Activated CD4-positive, alpha-beta memory T cell treated with anti-CD3 and anti-CD28 coated beads for 36 hours (primary cell): ENCODE measurements around the gene ITGA4. TPM values are rescaled to one million over a fixed set of nuclear protein-coding genes. Genes with fewer than 3 reads are reported as not detected.

Source experiments
- CTCF ChIA-PET: fragments of 350-600 bp; sonication (Branson Sonifier 250); formaldehyde crosslinking; loops from one replicate; lab custom pipeline; 2021; ENCODE audit warnings: antibody characterized with exemption, inconsistent platforms; lab: Charles Lee
- POLR2A ChIA-PET: fragments of 350-600 bp; sonication (Branson Sonifier 250); formaldehyde crosslinking; loops from one replicate; lab custom pipeline; 2021; ENCODE audit warnings: antibody characterized with exemption; lab: Charles Lee
- DNase-seq: peaks from one replicate; pipeline ENCODE4 v3.0.0-alpha.2; 2020
- H3K27ac Mint-ChIP-seq: one replicate; pipeline ENCODE4 v1.8.0; 2021; ENCODE audit warnings: mixed read lengths
- H3K27me3 Mint-ChIP-seq: one replicate; pipeline ENCODE4 v1.8.0; 2021; ENCODE audit warnings: mixed read lengths
- H3K36me3 Mint-ChIP-seq: one replicate; pipeline ENCODE4 v1.8.0; 2021; ENCODE audit warnings: mixed read lengths
- H3K4me1 Mint-ChIP-seq: one replicate; pipeline ENCODE4 v1.8.0; 2021; ENCODE audit warnings: low read depth, mixed read lengths
- H3K4me3 Mint-ChIP-seq: one replicate; pipeline ENCODE4 v1.8.0; 2021; ENCODE audit warnings: mild to moderate bottlenecking, mixed read lengths
- H3K9me3 Mint-ChIP-seq: one replicate; pipeline ENCODE4 v1.8.0; 2021; ENCODE audit warnings: mixed read lengths
- intact Hi-C: fragments of 100-400 bp; cut with micrococcal nuclease; formaldehyde crosslinking; loops from one replicate; pipeline ENCODE4 v1.15.1; 2023
- total RNA-seq, 2 experiments: library from RNA; stranded (reverse); gene quantifications; one replicate each; pipeline ENCODE4 v1.2.3, GENCODE V29; 2021

The ITGA4 gene
- total RNA-seq, 2 experiments from 2014 or later = 46.5 to 51.2 TPM

- peaks cover 5% of the 10 kb centered on the region for H3K27me3 Mint-ChIP-seq
- H3K4me1 Mint-ChIP-seq = no peaks in the 10 kb centered on the region
- POLR2A ChIA-PET = no interaction called here
- H3K4me3 Mint-ChIP-seq = no peak overlapping the region
- CTCF ChIA-PET = no interaction called here
- no peak overlapping the region for H3K27ac Mint-ChIP-seq
- no peaks in the 10 kb centered on the region for H3K9me3 Mint-ChIP-seq
- DNase-seq = no peak
- intact Hi-C loops = no loop called here
- no peaks in the 10 kb centered on the region for H3K36me3 Mint-ChIP-seq
Observed at GRCh38 chr2:181578829-181579228, 121.6 kb downstream of the ITGA4 start.

GRCh38 chr2:181581534-181581933 is 124.3 kb downstream of the ITGA4 start:
- intact Hi-C loops = no loop called here
- Mint-ChIP-seq H3K27ac (no peak overlapping the region), H3K4me1 (peaks cover 5% of the 10 kb centered on the region), H3K27me3 (peaks cover 11% of the 10 kb centered on the region), H3K36me3 (no peaks in the 10 kb centered on the region), H3K4me3 (no peak overlapping the region), H3K9me3 (no peaks in the 10 kb centered on the region)
- POLR2A ChIA-PET = no interaction called here
- CTCF ChIA-PET = no interaction called here
- DNase-seq = no peak

GRCh38 chr2:181585732-181586131 is 128.5 kb downstream of the ITGA4 start:
- H3K36me3 Mint-ChIP-seq = no peaks in the 10 kb centered on the region
- CTCF ChIA-PET = no interaction called here
- no peak overlapping the region for H3K27ac Mint-ChIP-seq
- DNase-seq = no peak
- H3K27me3 Mint-ChIP-seq = peaks cover 11% of the 10 kb centered on the region
- peaks cover 10% of the 10 kb centered on the region for H3K4me1 Mint-ChIP-seq
- intact Hi-C loops = no loop called here
- no peaks in the 10 kb centered on the region for H3K9me3 Mint-ChIP-seq
- POLR2A ChIA-PET = no interaction called here
- no peak overlapping the region for H3K4me3 Mint-ChIP-seq

Other genes starting within 250 kb of the ITGA4 start
- gene CERKL, start 199.7 kb downstream of the ITGA4 start, total RNA-seq = not detected
- gene NEUROD1, start 223.1 kb downstream of the ITGA4 start, total RNA-seq = not detected